Measurements from ENCODE around the gene AGAP1. TPM values are rescaled to one million over a fixed set of nuclear protein-coding genes. Genes with fewer than 3 reads are reported as not detected.

Gene AGAP1
- total RNA-seq, 1 experiment from 2014 or later = 25.8 TPM

- WGBS (ENCODE audit: extremely low coverage, insufficient read length, low lambda C conversion rate) = no CpG with 5 or more reads among the region's 4 CpGs
- H3K9me3 ChIP-seq (ENCODE audit: control insufficient read depth, low read depth, low read length) = no peaks in the 10 kb centered on the region
- no peaks in the 10 kb centered on the region; the same call in 1 of the 2 replicates for H3K4me1 ChIP-seq (ENCODE audit: insufficient read depth, low read length)
- no peaks in the 10 kb centered on the region for H3K79me2 ChIP-seq (ENCODE audit: insufficient read depth, low read length)
- H3K79me1 ChIP-seq (ENCODE audit: insufficient read depth, low read depth, low read length, poor library complexity, severe bottlenecking) = no peaks in the 10 kb centered on the region
- Mint-ChIP-seq H3K4me3 (no peak overlapping the region), H3K27ac (no peak overlapping the region), H3K4me1 (peaks cover 33 to 48% of the 10 kb centered on the region in 2 experiments), H3K27me3 (ENCODE audit: low read depth) (no peaks in the 10 kb centered on the region; the same call in 1 of the 2 replicates), H3K9me3 (no peaks in the 10 kb centered on the region), H3K36me3 (ENCODE audit: insufficient read depth in 1 of 3, low read depth in 3 of 3) (peaks cover 12 to 24% (median 18%) of the 10 kb centered on the region in 3 experiments; a peak in 6 of 7 replicates)
- H2AK5ac ChIP-seq (ENCODE audit: insufficient read length, low read length) = no peak overlapping the region
- H3K23me2 ChIP-seq (ENCODE audit: insufficient read length, low read depth, low read length, poor library complexity, severe bottlenecking) = no peaks in the 10 kb centered on the region
- H2AFZ ChIP-seq (ENCODE audit: low read length) = no peak overlapping the region
- H3T11ph ChIP-seq (ENCODE audit: low read length) = no peak overlapping the region
- no peak overlapping the region for H2BK15ac ChIP-seq (ENCODE audit: low read depth, low read length)
- DNase-seq = no peak
- H2BK120ac ChIP-seq (ENCODE audit: low read depth, low read length, poor library complexity, severe bottlenecking) = no peak overlapping the region
- H4K8ac ChIP-seq (replicated peaks; ENCODE audit: insufficient read length, low read depth, low read length) = no peak overlapping the region
- no peak overlapping the region for H3K27ac ChIP-seq (ENCODE audit: insufficient read length, low read depth, low read length)
- no peaks in the 10 kb centered on the region for H3K27me3 ChIP-seq (ENCODE audit: insufficient read depth, low read length)
- no peak overlapping the region for H3K14ac ChIP-seq (ENCODE audit: insufficient read depth, low read length)
- H3K9ac ChIP-seq (ENCODE audit: extremely low read depth, insufficient read length, low read length) = no peak overlapping the region
- TF ChIP-seq CTCF (conservative IDR thresholded peaks at IDR 0.05) = no peak
- no peak overlapping the region for H2BK20ac ChIP-seq (ENCODE audit: low read depth, low read length, poor library complexity, severe bottlenecking)
- H4K20me1 ChIP-seq (ENCODE audit: control insufficient read depth, insufficient read depth, insufficient read length) = no peaks in the 10 kb centered on the region
- no peak overlapping the region for H3K4me2 ChIP-seq (ENCODE audit: insufficient read depth, insufficient read length, low read length)
- no peak overlapping the region for H3K23ac ChIP-seq (ENCODE audit: insufficient read length, low read depth, low read length)
- H4K91ac ChIP-seq (ENCODE audit: insufficient read length, low read depth, low read length) = no peak overlapping the region
- no peak overlapping the region for H2BK12ac ChIP-seq (ENCODE audit: insufficient read length, low read depth, low read length)
- H3K18ac ChIP-seq (ENCODE audit: insufficient read length, low read depth, low read length) = no peak overlapping the region
- H3K4ac ChIP-seq (ENCODE audit: low read depth, low read length) = no peak overlapping the region
- no peak overlapping the region for H2BK5ac ChIP-seq (ENCODE audit: insufficient read length, low read length)
- no peak overlapping the region for H4K5ac ChIP-seq (ENCODE audit: insufficient read length, low read depth, low read length)
- no peak overlapping the region for H3K56ac ChIP-seq (ENCODE audit: insufficient read length, low read depth, low read length)
Measured at GRCh38 chr2:235752846-235753245, 259.0 kb downstream of the AGAP1 start.

All from H9 (cell line).